HT1080 (cell line): Measurements from ENCODE around the gene DMGDH. TPM values are rescaled to one million over a fixed set of nuclear protein-coding genes. Genes with fewer than 3 reads are reported as not detected.

Experiments used
- DNase-seq: peaks from one replicate; pipeline ENCODE4 v3.0.0-alpha.2; 2015; ENCODE audit warnings: low read depth
- total RNA-seq: library from RNA; depleted of rRNA; stranded (reverse); fragments of >200 nt; shearing (Covaris generic); gene quantifications from 2 replicates; pipeline ENCODE4 v1.2.3, GENCODE V29; 2014

DMGDH gene
- total RNA-seq, 1 experiment from 2014 or later = 0.24 TPM

DNA sequence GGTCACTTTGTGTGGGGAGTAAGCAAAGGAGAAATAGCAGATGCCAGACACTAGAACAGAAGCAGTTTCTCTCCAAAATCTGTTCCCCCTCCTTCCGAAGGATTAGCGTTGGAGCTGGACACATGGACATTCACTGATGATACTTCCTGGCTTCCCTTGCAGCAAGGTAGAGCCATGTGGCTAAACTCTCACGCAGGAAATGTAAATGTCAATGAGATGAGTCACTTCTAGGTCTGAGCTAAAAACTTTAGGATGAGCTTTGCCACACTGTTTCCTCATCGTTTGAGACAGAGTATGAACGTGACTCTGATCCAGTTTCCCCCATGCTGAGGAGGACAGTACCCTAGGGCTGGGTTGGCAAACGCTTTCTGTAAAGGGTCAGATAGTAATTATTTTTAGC is 5.2 kb upstream of the DMGDH start:
- peak; percentile 85 for DNase-seq

DNA sequence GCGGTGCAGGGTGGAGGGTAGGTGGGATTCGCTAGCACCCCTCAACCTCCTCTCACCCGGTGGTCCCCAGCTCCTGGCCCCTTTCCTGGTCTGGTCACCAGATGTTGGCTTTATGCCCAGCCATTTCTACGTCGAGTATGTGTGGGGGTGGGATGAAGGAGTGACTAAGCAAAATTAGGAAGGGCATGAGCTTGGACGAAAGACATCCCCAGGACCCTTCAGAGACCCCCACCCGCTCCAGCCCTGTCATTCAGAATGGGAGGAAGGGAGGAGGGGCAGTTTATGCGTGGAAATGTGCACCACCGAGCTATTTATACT is 835 bp upstream of the DMGDH start:
- DNase-seq = no peak

DNA sequence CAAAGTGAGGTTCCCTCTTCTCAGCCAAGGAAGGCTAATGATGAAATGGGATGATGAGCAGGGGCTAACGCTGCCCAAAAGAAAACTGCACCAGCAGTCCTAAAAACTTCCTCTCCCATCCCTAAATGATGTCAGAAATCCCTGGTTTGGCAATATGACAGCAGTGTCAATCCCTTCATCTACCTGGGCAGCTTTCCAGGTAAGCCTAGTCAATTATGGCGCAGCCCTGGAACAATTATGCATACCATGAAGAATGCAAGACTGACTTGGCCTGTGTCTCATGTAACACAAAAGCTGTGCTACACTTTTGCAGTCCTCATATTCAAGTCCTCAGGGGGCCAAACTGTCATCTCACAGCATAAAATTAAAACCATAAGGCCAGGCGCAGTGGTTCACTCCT is 7.0 kb downstream of the DMGDH start:
- no peak for DNase-seq

DNA sequence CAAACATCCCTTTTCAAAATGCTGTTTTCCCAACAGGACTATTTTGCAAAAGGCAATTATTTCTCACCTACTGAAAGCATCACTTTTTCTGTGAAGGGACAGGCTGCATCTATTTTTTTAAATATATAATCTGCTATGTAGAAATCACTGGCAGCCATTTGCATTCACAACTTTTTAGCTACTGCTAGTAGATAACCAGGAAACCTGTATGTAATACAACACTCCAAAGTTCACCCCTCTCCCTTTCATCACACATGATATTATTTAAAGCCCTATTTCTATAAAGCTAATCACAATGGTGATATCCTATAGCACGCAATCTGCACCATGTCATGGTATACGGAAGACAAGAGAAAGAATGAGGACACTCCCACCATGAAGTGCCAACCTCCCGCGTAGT is 9.8 kb downstream of the DMGDH start:
- DNase-seq = no peak

DNA sequence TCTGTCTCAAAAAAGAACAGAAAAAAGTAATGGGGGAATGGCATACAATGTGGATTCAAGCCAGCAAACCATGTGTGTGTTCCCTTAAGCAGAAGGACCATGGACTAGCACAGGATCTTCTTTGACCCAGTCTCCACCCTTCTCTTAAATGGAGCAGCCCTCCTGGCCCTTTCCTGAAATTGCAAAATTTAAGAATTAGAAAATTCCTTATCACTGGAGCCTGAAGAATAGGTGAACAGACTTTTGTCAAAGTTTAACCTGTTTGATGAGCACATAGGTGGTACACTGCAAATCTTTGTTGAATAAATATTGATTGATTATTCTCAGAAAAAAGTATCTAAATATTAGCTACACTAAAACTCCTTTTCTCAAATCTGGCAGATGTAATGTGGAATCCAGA is 12.6 kb downstream of the DMGDH start:
- DNase-seq = no peak

DNA sequence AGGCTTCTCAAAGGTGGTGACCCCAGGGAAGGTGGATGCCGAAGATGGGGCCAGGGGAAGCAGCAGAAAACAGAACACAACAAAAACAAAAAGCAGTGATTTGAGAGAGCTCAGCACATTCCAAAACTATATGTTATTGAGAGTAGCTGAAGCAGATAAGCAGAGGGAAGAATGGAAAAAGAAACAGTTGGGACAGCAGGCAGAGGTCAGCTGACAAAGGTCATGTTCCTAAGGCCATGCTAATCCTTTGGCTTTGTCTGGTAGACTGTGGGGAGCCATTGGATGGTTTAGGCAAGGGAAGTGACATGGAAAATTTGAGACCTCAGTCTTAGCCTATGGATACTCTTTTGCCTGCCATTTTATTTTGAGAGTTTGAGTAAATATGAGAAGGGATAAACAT is 14.5 kb downstream of the DMGDH start:
- no peak for DNase-seq

DNA sequence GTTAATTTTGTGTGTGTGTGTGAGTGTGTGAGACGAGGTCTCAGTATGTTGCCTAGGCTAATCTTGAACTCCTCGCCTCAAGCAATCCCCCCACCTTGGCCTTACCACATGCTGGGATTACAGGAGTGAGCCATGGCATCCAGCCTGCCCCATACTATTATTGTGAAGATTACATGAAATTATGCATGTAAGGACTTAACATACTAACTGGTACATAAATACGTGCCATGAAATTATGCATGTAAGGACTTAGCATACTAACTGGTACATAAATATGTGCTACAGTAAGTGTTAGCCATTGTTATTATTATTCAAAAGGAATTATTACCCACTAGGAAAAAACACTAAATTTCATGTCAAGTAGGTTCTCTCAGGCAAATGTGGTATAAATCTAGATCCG is 16.2 kb downstream of the DMGDH start:
- no peak for DNase-seq

DNA sequence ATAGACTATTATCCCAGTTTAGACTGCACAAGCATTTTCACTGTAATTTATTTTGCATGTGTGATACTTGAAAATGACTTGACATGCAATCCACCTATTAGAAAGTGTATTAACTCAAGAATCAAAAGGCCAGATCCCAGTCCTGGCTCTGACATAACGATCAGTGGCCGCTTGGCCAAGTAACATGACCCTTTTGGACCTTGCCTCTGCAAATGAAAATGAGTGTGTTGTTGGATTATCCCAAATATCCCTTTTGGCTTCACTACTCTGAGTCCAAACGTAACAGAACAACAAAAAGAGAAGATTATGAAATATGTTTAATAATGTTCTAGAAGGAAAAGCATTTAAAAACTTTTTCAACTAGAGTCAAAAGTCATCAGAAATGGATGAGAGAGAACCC is 19.0 kb downstream of the DMGDH start:
- DNase-seq = no peak

DNA sequence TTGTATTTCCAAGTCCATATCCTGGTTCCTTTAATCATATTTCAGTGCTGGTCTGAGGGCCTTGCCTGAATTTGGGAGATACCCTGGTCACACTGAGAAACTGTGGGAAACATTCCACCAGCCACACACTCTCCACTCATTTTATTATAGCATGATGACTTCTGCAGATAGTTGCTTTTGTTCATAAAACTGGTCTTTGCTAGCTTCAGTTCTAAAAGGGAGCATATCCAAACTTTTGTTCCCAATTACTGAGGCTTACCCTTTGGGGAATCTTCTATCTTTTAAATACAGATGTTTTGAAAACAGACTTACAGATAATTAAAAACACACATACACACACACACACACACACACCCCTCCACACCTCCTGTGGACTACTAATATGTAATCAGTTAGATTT is 21.0 kb downstream of the DMGDH start:
- DNase-seq = no peak

DNA sequence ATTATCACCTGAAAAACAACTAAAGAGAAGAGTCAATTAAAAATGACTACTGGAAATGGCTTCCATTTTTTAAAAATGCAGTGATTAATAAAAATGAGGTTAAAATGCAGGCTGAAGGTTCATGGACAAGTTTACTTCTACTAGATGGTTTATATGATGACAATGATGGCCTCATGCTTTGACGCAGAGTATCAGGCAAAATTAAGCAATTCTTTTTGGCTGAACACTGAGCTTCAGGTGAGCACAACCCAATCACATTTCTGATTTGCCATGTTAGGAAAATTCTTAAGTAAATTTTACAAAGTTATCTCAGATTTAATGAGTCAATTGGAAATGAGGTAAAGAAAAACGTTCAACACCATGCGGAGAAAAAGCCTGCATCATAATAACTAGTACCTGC is 22.3 kb downstream of the DMGDH start:
- DNase-seq = no peak

DNA sequence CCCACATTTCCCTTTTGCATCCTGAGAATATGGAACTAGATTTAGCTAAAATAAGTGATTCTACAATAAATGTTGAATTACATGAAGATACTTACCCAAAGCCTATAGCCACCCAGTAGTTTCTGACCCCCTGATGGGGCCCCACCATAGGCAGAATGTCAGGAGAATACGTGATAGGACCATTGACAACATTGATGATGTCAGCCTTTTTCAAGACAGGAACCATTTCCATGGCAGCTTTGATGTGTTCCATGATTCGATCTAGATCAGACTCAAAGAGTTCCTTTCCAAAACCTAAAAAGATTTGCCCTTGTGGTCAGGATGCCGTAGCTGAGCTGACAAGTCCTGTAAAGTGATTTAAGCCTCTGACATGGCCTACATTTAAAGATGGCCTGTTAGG is 27.3 kb downstream of the DMGDH start:
- DNase-seq = no peak

DNA sequence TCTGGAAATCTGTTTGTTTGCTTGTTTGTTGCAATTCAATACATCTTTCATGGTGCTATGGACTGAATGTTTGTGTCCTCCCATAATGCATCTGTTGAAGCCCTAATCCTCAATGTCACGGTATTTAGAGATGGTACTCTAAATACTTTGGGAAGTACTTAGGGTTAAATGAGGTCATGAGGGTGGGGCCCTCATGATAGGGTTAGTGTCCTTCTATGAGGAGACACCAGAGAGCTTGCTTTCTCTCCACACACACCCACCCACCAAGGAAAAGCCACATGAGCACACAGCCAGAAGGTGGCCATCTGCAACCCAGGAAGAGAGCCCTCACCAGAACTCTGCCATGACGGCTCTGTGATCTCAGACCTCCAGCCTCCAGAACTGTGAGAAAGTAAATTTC is 32.7 kb downstream of the DMGDH start:
- DNase-seq = no peak

DNA sequence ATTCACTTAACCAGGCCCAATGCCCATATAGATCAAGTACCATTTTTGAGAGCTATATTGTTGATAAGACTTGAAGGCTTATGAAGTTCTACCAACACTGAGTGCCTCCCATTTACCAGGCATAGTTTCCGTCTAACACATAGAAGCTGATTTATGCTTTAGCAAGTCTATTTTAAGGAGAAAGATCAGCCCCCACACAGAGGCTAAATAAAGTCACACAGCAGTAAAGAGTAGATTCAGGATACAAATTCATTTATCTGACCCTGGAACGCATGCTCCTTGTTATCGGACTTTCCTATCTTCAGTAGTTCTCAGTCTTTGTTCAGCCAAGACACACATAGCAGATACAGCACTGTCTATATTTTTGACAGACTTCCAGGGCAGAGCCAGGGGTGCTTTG is 34.2 kb downstream of the DMGDH start:
- DNase-seq = no peak

DNA sequence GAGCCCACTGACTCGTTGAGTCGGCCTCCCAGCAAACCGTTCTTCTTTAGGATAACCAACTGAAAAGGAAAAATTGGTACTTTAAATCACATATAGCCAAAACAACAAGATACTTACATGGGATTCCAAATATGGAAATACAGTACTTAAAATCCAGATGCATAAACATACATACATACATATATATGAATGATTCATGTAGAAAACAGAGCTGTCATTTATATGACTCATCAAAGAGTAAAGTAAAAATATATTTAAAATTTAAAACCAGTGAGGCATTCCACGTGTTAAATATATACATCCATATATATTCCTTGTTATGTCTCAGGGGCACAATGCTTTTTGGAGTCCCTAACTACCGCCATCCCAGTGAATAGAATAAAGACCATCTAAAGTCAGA is 36.7 kb downstream of the DMGDH start:
- DNase-seq = no peak

DNA sequence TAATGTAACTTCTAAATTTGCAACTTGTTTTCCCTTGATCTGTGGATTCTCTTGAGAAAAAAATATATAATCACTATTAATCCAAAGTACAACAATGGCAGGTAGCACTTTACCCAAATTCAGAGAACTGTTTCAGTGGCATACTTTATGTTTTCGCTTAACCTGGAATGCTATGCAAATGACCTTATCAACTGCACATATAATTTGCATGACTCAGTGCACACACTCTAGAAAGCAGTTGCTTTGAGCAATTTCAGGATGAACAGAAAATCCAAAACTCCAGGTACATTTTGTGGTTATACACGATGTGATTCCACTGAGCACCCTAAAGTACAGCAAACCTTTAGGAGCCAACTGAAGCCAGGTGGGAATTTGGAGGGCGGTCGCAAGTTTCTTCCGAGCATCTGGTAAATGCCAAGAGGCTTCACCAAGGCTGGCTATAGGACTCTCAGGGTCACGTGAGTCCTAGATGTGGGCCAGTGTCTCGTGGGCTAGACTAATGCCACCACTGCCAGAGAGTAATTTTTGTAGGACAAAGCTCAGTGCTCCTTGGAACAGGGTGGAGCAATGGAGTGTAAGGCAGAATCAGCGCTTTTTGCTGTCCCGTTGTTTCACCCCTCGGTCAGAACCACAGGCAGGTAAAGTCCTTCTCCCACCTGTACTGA is 37.3 kb downstream of the DMGDH start:
- no peak for DNase-seq

DNA sequence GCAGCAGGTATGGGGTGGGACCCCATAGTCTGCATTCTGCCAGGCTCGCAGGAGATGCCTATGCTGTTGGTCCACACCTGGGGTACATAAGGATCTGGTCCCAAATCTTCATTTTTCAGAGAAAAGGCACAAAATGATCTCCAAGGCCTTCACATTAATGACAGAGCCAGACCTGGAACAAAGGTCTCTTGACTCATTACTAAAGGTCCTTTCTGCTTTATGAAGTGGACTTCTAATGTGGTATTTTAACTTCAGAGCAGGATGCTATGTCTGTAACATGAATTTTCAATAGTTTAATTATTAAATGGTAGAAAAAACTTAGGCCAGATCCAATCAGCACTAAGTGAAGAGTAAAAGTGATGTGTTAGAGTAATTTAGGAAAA is 38.0 kb downstream of the DMGDH start:
- no peak for DNase-seq

DNA sequence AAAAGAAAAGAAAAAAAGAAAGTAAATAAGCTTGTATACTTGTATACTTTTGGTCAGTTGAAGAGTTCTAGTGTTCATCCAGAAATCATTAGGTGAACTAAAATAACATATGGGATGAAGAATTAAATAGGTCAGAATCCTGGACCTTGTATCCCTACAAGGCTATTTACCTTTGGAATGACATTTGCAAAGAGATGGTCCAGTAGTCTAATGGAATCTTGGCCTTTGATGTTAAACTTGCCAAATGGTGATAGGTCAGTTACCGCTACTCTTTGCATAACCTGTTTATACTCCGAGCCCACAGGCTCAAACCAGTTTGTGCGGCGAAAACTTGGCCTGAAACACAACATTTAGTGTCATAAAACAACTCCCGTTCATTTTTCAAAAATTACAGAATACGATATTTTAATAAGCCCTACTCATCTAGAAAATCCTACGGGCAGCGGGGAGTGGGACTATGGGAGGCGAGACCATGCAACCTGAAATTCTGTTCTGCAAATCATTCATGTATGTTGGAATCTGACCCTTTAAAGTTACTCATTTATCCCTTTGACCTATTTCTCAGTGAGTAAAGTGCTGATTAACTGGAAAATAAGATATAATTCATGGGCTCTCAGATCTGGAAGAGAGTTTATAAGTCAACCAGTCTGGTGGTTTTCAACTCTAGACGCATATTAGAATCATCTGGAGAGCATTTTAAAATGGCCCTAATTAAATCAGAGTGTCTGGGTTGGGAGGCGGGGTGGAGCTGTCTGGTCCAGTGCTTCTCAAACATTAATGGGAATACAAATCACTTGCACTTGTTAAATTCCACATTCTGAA is 38.6 kb downstream of the DMGDH start:
- DNase-seq = no peak

DNA sequence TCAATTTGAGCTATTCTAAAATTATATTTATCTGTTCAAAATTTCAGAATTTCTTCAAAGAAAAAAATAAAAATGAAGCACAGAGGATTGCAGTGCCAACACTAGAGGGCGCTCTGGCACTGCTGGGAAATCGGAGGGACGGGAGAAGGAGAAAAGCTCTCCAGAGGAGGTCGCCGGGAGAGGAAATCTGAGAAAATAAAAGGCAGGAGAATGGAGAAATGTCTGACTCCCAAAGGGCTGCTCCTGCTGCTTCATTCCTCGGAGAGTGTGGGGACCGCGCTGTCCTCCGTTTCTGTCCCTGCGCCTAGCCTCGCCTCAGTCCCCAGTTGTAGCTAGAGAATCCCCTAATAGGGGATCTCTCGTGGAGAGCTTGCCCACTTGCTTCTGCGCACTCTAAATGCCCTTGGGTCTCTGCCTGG is 44.4 kb downstream of the DMGDH start:
- peak; percentile 52 for DNase-seq

DNA sequence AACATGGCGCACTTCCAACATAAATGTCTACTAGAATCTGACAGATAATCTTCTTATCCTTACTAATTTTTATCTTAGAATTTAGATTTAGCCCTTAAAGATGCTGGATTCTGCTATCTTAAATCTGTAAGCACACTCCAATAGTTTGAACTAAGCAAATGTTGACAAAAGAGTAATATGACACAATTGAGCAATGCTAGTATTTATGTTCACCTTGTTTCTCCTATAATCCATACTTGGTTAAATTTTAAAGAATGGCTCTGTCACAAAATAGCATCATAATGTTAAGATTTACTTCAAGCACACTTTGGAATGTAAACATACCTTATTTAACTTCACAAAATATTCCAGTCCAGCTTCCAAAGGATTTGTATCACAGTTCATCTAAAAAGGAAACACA is 45.5 kb downstream of the DMGDH start:
- no peak for DNase-seq

DNA sequence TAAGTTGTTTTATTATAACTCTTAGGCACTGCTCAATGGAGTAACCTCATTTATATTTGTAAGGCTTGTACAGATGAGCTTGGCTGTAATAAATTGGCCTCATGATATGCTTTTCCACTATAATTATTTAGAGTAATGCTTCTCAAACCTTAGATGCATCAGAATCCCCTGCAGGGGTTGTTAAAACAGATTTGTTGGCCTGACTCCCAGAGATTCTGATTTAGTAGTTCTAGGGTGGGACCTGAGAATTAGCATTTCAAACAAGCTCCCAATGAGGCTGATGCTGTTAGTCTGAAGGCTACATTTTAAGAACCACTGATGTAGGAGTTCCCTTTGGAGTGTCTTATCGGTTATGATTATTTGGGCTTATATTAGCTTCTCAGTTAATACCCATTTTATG is 46.1 kb downstream of the DMGDH start:
- no peak for DNase-seq

DNA sequence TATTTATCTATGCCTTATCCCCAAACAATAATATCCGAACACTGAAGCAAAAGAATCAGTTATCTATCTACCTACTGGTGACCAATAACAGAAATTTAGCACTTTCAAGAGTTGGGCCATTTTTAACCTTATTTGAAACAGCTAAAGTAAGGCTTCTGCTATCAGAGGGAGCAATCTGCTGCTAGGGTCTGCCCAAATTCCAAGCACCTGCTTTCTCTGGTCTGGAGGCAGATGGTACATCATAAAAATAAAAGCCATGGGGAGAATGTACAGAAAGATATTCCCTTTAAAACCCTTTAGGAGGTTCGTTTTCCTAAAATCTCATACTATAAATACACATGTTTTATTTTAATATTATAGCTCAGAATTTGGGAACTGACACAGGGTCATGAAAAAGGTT is 46.7 kb downstream of the DMGDH start:
- no peak for DNase-seq

DNA sequence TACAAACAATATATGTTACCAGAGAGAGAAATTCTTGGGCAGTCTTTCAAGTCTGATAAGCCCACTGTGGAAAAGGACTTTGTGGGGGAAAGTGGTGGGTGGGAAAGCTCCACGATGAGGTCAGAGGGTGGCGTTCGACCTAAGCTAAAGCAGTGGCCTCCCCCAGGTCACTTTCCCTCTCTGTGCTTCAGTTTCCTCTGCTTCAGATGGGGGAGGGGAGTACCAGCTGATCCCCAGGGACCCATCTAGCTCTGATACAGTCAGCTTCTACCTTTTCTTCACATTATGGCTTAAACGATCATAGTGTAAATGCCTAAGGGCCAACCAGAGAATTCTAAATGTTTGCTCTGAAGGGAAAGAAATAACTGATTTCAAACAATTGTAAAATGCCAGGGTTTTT is 47.7 kb downstream of the DMGDH start:
- DNase-seq = no peak

DNA sequence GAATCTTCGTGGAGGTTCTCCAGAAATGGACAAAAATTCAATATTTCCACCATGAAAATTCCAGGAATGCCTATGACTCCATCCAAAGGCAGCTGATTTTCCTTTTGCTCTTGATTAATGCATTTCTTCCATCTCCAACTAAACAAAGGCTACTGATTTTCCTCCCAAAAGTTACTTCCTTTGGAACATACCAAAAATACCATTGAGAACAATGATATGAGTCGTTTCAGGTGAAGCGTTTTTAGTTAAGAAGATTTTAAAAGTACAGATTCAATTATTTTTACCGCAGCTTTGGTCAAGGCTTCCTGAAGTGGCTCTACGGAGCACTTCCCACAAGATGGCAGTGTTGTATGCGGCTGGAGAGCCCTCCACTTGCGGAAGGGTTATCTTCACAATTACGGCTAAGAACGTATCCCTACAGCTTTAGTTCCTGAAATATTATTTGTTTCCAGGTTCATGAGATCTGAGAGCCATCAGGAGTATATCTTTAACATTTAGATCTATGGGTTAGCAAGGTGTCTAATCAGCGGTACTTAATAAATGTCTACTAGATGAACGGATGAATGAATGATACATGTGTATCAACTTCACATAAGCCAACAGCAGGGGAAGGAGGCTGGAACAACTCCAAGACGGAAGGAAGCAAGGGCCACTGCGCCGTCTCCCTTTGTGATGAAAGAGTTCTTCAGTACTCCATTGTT is 48.5 kb downstream of the DMGDH start:
- DNase-seq = peak; percentile 55
